ENCODE data around the gene PHF2. TPM values are rescaled to one million over a fixed set of nuclear protein-coding genes. Genes with fewer than 3 reads are reported as not detected.

Gene PHF2
- total RNA-seq, 1 experiment from 2014 or later, result 26.3 TPM

DNA sequence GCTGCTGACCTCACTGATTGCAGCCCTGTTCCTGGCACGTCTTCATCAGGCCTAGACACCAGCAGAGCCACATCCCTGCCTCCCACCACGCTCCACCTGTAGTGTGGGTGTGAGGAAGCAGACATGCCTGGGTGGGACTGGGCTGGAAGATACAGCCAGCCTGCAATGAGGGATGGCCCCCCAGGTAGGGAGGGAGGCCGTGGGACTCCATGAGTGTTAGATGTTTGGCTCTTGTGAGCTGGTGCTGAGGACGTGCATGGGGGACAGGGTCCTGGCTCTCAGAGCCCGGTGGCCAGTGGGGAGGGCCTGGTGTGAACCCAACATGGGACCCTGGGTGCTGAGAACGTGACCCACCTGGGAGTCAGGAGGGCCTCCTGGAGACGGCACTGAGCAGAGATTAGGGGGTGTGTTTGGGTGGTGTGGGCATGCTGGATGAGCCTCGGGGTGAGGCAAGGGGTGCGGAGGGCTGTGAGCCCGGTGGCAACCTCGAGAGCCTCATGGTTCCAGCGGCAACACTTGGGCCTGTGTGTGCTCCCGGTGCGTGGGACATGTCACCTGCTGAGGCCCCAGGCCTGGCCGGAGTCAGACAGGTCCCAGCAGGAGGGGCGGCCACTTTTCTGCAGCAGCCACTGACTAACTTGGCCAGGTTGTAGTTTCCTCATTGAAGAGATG is 87.6 kb downstream of the PHF2 start:
- ChIA-PET POLR2A (ENCODE audit: unreplicated experiment) (no interaction called here), CTCF (no interaction called here)
- Histone ChIP-seq H3K9me2 (ENCODE audit: insufficient read depth) (no peaks in the 10 kb centered on the region), H4K20me1 (ENCODE audit: insufficient read depth) (no peaks in the 10 kb centered on the region), H3K36me3 (ENCODE audit: low read depth) (no peaks in the 10 kb centered on the region), H3K27me3 (ENCODE audit: insufficient read depth, low read depth) (no peaks in the 10 kb centered on the region), H2AFZ (no peak overlapping the region), H3K4me1 (replicated peaks; ENCODE audit: insufficient read depth) (no peaks in the 10 kb centered on the region), H3F3A (ENCODE audit: insufficient read depth, low read depth) (no peaks in the 10 kb centered on the region), H3K9me3 (ENCODE audit: insufficient read depth, low read depth) (no peaks in the 10 kb centered on the region), H3K4me2 (no peak overlapping the region), H3K27ac (no peak overlapping the region), H3K79me2 (ENCODE audit: low read depth) (no peaks in the 10 kb centered on the region), H3K4me3 (no peak overlapping the region)
- intact Hi-C loops (cut with micrococcal nuclease; ENCODE audit: unreplicated experiment), result no loop called here
- TF ChIP-seq EZH2 (IDR thresholded peaks at IDR 0.05; ENCODE audit: low read depth) (no peak), CTCF (conservative IDR thresholded peaks at IDR 0.05) (no peak)
- DNase-seq, result no peak
- no TSS peak for BruUV-seq (replicated peaks)

GRCh38 chr9:93664549-93665120 is 88.3 kb downstream of the PHF2 start:
- Histone ChIP-seq H3K27me3 (ENCODE audit: insufficient read depth, low read depth) (no peaks in the 10 kb centered on the region), H3F3A (ENCODE audit: insufficient read depth, low read depth) (no peaks in the 10 kb centered on the region), H3K79me2 (ENCODE audit: low read depth) (no peaks in the 10 kb centered on the region), H4K20me1 (ENCODE audit: insufficient read depth) (no peaks in the 10 kb centered on the region), H3K9me3 (ENCODE audit: insufficient read depth, low read depth) (no peaks in the 10 kb centered on the region), H3K4me2 (no peak overlapping the region), H3K27ac (no peak overlapping the region), H3K4me1 (replicated peaks; ENCODE audit: insufficient read depth) (no peaks in the 10 kb centered on the region), H3K36me3 (ENCODE audit: low read depth) (no peaks in the 10 kb centered on the region), H2AFZ (no peak overlapping the region), H3K9me2 (ENCODE audit: insufficient read depth) (no peaks in the 10 kb centered on the region), H3K4me3 (no peak overlapping the region)
- CTCF ChIA-PET, result no interaction called here
- intact Hi-C loops (cut with micrococcal nuclease; ENCODE audit: unreplicated experiment), result no loop called here
- DNase-seq, result no peak
- POLR2A ChIA-PET (ENCODE audit: unreplicated experiment), result no interaction called here
- TF ChIP-seq CTCF (conservative IDR thresholded peaks at IDR 0.05), result no peak
- no peak for TF ChIP-seq EZH2 (IDR thresholded peaks at IDR 0.05; ENCODE audit: low read depth)
- no TSS peak for BruUV-seq (replicated peaks)

DNA sequence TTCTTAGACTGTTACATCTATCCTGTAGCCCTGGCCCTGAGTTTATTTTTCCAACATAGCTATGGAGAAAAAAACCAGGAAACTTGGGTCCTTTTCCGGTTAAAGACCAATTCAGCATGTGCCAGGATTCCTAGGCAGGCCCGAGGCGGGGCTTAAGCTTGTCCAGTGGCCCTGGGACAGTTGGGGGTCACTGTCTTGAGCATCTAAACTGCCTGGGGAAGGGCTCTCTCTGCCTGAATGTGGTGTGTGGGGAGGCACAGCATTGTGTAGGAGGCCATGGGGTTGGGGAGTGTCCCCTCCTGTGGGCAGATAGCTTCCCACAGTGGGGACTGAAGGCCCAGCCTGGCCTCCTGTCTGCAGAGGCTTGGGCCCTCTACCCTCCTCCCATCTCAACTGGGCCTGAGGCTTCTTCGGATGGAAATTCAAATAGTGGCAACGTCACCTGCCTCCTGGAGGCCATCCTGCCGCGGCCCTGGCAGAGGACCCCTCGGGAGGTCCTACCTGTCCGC is 88.8 kb downstream of the PHF2 start:
- H3K4me2 ChIP-seq, result no peak overlapping the region
- CTCF ChIA-PET, result interaction anchor here (0.6 kb wide), 1 partner anchor 674 kb away, joined by 16 read pairs; no protein-coding TSS in a partner anchor
- H3K4me3 ChIP-seq, result no peak overlapping the region
- no peaks in the 10 kb centered on the region for H3K9me3 ChIP-seq (ENCODE audit: insufficient read depth, low read depth)
- H3K79me2 ChIP-seq (ENCODE audit: low read depth), result no peaks in the 10 kb centered on the region
- H3K9me2 ChIP-seq (ENCODE audit: insufficient read depth), result no peaks in the 10 kb centered on the region
- H3F3A ChIP-seq (ENCODE audit: insufficient read depth, low read depth), result no peaks in the 10 kb centered on the region
- no peaks in the 10 kb centered on the region for H3K4me1 ChIP-seq (replicated peaks; ENCODE audit: insufficient read depth)
- H3K36me3 ChIP-seq (ENCODE audit: low read depth), result no peaks in the 10 kb centered on the region
- intact Hi-C loops (cut with micrococcal nuclease; ENCODE audit: unreplicated experiment), result no loop called here
- H2AFZ ChIP-seq, result no peak overlapping the region
- TF ChIP-seq EZH2 (IDR thresholded peaks at IDR 0.05; ENCODE audit: low read depth) (no peak), CTCF (conservative IDR thresholded peaks at IDR 0.05) (no peak)
- no TSS peak for BruUV-seq (replicated peaks)
- DNase-seq, result no peak
- H3K27me3 ChIP-seq (ENCODE audit: insufficient read depth, low read depth), result no peaks in the 10 kb centered on the region
- POLR2A ChIA-PET (ENCODE audit: unreplicated experiment), result no interaction called here
- H3K27ac ChIP-seq, result no peak overlapping the region
- no peaks in the 10 kb centered on the region for H4K20me1 ChIP-seq (ENCODE audit: insufficient read depth)
